NB4 (cell line): Measurements from ENCODE around the gene BNIP3.
"Not testable (repeated sequence)": the region's sequence is repeated elsewhere in the genome, so short reads cannot be mapped to it uniquely, and the experiment has no call there.

Source experiments
- DNase-seq: peaks from one replicate; pipeline ENCODE4 v3.0.0; 2010; ENCODE audit warnings: low read depth
- H3K4me3 ChIP-seq: one replicate; pipeline ENCODE4 v1.5.1; 2011; ENCODE audit warnings: mild to moderate bottlenecking, low read depth, low read length, moderate library complexity
- CTCF ChIP-seq: IDR thresholded peaks from one replicate; pipeline ENCODE4 v1.5.1; 2012; ENCODE audit warnings: low read depth, low read length
- MAX ChIP-seq: IDR thresholded peaks from 2 replicates; pipeline ENCODE4 v1.6.1; 2011; ENCODE audit warnings: low read depth, low read length
- MYC ChIP-seq: IDR thresholded peaks from 2 replicates; pipeline ENCODE4 v1.6.1; 2011; ENCODE audit warnings: low read depth, low read length
- POLR2A ChIP-seq: IDR thresholded peaks from 2 replicates; pipeline ENCODE4 v1.6.1; 2011; ENCODE audit warnings: mild to moderate bottlenecking; ENCODE audit not compliant: insufficient read length; ENCODE audit errors: extremely low read depth

Gene BNIP3

GRCh38 chr10:131959841-131960240, 21.9 kb downstream of the BNIP3 start:
- TF ChIP-seq POLR2A = no peak
- no peak for DNase-seq
- H3K4me3 ChIP-seq = no peak overlapping the region

DNA sequence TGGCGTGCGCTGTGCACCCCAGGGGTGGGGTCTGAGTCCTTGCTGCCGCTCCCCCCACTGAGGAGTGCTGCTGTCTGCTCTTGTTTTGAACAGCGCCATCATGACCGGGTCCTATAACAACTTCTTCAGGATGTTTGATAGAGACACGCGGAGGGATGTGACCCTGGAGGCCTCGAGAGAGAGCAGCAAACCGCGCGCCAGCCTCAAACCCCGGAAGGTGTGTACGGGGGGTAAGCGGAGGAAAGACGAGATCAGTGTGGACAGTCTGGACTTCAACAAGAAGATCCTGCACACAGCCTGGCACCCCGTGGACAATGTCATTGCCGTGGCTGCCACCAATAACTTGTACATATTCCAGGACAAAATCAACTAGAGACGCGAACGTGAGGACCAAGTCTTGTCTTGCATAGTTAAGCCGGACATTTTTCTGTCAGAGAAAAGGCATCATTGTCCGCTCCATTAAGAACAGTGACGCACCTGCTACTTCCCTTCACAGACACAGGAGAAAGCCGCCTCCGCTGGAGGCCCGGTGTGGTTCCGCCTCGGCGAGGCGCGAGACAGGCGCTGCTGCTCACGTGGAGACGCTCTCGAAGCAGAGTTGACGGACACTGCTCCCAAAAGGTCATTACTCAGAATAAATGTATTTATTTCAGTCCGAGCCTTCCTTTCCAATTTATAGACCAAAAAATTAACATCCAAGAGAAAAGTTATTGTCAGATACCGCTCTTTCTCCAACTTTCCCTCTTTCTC, 26.0 kb downstream of the BNIP3 start:
- no peak overlapping the region for H3K4me3 ChIP-seq
- TF ChIP-seq POLR2A (no peak), MAX (no peak), MYC (no peak), CTCF (no peak)
- no peak for DNase-seq

- no peak overlapping the region for H3K4me3 ChIP-seq
- DNase-seq = no peak
- TF ChIP-seq MAX (no peak), POLR2A (no peak), CTCF (no peak), MYC (no peak)
These were observed 27.3 kb downstream of the BNIP3 start for GRCh38 chr10:131954356-131954965.

DNA sequence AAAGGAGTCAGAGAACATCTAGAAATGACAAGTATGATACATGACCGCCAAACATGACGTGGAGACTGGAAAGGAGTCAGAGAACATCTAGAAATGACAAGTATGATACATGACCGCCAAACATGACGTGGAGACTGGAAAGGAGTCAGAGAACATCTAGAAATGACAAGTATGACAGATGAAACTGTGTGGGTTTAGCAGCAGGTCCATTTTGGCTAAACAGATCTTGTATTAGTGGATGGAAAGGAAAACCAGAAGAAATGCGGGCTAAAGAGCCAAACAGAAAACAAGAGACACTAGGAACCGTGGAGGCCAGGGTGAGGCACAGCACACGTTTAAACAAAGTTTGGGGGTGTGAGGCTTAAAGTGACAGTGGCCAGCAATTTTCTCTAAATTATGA, 31.8 kb downstream of the BNIP3 start:
- not testable (repeated sequence) for H3K4me3 ChIP-seq, DNase-seq

DNA sequence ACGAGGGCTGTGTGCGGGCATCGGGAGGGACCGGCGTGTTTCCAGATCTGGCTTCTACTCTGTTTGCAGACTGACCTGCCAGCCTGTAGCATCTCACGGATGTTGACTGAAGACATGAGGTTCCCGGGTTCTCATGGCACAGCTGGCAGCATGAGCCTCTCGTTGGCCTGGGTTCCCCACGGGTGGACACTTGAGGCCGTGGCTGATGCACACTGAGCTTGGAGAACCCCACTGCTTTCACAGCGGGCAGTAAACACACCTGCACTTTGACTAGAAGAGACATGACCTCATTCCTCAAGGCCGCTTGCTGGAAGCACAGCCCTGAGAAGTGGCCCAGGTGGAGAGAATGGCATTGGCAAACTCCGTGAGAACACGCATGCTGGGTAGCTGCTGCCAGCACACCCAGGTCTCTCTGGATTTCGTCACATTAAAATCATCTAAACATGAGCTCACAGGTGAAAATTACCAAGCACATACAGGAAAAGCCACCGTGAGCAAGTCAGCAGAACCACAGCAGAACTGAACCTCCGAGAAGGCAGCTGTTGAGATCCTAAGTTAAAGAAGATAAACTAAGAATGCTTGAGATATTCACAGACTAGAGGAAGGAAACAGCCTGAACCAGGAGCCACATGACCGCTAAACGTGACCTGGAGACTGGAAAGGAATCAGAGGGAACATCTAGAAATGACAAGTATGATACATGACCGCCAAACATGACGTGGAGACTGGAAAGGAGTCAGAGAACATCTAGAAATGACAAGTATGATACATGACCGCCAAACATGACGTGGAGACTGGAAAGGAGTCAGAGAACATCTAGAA, 32.5 kb downstream of the BNIP3 start:
- no peak for DNase-seq
- no peak for TF ChIP-seq MAX
- TF ChIP-seq POLR2A = no peak
- TF ChIP-seq MYC = no peak
- no peak for TF ChIP-seq CTCF
- no peak overlapping the region for H3K4me3 ChIP-seq

DNA sequence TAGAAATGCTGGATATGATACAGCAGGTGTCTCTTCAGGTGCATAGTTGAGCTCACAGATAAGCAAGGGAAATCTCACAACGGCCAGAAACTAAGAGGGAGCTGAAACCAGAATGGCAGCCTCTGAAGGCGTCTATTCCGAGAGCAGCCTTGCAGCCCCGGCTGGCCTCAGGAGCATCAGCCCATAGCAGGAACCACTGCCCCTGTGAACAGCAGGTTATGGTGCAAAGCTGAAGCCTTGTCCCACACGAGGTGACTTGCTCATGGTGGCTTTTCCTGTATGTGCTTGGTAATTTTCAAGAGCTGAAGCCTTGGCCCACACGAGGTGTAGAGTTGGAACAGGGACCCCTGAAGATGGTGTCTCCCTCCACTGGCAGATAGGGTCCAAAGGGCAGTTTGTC, 33.2 kb downstream of the BNIP3 start:
- TF ChIP-seq MAX (no peak), MYC (no peak), POLR2A (no peak), CTCF (no peak)
- no peak for DNase-seq
- H3K4me3 ChIP-seq = no peak overlapping the region
